NOMO-1 treated with dmso at 0.1 percent for 144 hours (cell line): Measurements from ENCODE around the gene SLC22A9.
"Not testable (repeated sequence)": the region's sequence is repeated elsewhere in the genome, so short reads cannot be mapped to it uniquely, and the experiment has no call there.

Experiments used
- DNase-seq: peaks from one replicate; lab custom pipeline; 2025; ENCODE audit not compliant: unreplicated experiment; lab: John Stamatoyannopoulos, UW

The SLC22A9 gene

DNA sequence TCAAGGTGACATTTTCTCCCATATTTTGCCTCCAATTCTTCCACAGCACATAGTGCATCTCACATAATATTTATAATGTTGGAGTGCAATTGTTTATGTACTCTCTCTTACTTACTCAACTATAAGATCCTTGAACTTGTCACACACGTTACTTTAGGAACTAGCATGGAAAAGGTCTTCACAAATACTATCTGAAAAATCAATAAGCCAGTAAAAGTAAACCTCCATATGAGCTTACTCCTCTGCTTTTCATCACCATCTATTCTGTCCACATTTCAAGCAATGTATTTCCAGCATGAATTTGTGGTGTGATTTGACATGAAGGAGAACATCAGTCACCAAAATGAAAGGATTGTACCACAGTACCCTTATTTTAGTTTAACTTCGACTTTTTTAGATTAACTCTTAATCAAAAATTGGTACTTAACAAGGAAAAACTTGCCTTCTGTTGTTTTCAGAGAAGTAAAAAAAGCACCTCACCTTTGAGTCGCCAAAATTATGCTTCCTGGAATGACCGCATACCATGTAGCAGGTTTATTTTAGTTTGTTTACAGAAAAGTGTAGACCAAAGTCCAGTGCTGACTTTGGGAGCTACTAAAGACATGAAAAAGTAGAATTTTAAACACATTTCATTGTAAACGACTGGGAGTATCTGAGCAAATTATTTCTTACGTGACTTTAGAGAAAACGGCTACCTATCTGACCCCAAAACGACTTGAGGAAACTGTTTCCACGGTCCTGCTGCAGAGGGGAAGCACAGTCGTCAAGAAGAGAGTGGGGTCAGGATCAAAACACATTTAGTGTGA lies at the start of gene SLC22A9:
Gene SLC22A9, plus strand, starts transcription at position 621 of the 806 bp plus-strand sequence. CDS start 272 bp downstream, outside the sequence.
- no peak for DNase-seq

DNA sequence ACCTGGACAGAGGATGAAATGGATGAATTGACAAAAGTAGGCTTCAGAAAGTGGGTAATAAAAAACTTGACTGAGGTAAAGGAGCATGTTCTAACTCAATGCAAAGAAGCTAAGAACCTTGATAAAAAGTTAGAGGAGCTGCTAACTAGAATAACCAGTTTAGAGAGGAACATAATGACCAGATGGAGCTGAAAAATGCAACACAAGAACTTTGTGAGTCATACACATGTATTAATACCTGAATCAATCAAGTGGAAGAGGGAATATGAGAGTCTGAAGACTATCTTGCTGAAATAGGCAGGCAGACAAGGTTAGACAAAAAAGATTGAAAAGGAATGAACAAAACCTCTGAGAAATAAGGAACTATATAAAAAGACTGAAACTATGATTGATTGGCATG lies 47.9 kb upstream of the SLC22A9 start:
- no peak for DNase-seq

DNA sequence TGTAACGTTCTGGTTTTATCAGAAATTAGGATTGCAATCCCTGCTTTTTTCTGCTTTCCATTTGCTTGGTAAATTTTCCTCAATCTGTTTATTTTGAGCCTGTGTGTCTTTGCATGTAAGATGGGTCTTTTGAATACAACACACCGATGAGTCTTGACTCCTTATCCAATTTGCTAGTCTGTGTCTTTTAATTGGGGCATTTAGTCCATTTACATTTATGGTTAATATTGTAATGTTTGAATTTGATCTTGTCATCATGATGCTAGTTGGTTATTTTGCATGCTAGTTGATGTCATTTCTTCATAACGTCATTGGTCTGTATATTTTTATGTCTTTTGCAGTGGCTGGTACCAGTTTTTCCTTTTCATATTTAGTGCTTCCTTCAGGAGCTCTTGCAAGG lies 34.5 kb upstream of the SLC22A9 start:
- not testable (repeated sequence) for DNase-seq

DNA sequence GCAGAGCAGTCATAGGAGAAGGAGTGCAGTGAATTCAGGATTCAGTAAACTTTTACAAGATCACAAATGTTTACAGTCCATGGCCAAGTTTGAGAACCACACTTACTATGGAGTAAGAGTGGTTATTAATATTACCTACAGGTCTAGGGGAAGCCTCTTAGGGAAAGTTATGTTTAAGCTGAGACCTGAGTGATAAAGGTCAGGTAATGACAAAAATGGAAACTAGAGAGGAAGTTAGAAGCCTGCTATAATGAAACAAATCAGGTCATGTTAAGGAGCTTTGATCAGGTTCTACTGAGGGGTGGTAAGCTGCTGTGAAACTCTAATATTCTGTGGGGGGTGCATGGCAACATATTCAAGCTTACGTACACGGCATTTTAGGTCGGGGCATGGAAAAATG lies 32.5 kb upstream of the SLC22A9 start:
- no peak for DNase-seq

DNA sequence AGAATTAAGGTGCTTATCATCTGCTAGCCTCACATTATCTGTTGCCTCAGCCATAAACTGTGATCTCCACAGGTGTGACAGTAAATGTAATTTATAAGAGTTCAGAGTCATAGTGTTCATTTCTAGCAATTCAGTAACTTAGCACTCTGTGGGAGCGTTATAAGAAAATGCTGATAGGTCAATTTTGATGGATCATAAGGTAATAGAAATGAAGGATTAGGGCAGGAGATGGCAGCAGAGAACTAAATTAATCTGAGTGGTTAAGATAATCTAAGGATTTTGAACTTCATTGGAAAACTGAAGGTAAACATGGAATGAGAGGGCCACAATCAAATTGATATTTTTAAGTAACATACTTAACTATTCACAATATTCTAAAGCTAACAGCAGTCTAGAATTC lies 26.5 kb upstream of the SLC22A9 start:
- no peak for DNase-seq

DNA sequence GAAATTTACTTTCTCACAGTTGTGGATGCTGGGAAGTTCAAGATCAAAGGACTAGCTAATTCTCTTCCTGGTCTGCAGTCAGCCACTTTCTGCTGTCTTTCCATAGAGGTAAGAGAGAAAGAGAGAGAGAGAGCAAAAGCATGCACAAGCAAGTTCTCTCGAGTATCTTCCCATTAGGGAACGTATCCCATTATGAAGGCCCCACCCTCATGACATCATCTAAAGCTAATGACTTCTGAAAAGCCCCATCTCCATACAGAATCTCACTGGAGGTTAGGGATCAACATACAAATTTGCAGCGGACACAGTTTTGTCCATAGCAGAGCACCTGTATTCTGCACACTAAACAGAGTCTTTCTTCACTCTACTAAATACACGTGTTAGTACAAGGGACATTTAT lies 17.4 kb upstream of the SLC22A9 start:
- no peak for DNase-seq

DNA sequence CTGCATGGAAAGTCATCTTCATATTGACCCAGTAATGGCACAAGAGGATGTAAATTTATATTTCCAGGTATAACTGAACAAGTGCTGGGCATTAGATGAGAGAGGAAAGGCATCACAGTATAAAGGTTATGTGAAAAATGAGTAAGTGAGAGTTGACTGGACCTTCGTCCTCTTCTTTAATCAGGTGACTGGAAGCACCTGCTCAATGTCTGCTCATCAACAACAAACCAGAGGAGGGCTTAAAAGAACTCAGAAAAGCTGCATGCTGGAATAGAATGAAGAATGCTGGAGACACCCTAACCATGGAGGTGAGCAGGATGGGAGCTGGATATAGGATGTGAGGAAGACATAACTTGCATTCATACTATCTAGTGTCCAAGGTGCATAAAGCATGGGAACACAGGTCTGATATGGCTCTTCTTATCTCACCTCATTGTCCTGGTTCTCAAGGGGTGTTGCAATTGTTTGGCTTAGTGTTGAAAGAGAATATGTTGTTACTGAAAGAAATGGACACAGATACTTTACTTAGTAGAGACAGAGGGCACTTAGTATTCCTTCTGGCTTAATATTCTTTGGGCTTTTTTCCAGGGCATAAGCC lies 7.3 kb upstream of the SLC22A9 start:
- no peak for DNase-seq

DNA sequence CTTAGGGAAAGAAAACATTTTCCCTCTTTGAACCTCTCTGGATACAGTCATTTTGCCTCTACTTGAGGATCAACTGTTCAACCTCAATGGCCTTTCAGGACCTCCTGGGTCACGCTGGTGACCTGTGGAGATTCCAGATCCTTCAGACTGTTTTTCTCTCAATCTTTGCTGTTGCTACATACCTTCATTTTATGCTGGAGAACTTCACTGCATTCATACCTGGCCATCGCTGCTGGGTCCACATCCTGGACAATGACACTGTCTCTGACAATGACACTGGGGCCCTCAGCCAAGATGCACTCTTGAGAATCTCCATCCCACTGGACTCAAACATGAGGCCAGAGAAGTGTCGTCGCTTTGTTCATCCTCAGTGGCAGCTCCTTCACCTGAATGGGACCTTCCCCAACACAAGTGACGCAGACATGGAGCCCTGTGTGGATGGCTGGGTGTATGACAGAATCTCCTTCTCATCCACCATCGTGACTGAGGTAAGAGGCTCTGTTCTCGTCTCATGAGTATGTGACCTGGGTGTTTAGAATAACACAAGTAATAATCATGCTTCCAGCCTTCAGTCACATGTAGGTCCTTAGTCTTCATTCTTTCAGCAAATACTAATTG lies 495 bp downstream of the SLC22A9 start:
- DNase-seq, result no peak

DNA sequence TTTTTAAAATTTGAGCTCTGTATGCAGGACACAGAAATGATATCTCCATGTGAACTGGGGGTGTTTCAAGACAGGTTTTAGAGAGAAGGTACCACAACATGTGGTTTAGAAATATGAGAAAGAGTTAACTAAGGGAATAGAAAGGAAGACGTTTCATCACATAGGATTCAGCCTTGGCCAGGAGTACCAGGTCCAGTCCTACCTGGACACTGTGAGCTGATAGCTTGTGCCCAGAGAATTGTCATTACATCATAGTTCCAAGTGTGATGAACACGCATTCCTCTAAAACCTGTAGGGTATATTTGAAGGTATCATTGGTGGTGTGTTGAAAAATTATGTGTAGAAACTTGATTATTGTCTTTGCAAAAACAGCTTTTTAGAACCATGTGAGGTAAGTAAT lies 1.8 kb downstream of the SLC22A9 start:
- DNase-seq, result no peak

DNA sequence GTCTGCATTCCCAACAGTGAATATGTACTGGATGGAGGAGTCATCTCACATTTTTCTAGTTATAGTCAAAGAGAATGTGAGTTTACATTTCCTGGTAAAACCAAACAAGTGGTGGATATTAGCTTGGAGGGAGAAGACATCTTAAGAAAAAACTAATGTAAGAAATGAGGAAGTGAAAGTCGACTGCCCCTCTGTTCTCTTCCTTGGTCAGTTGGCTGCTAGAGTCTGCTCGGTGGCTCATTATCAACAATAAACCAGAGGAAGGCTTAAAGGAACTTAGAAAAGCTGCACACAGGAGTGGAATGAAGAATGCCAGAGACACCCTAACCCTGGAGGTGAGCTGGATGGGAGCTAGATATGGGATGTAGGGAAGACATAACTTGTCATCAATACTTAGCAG lies 5.8 kb downstream of the SLC22A9 start:
- DNase-seq, result peak; percentile 82

DNA sequence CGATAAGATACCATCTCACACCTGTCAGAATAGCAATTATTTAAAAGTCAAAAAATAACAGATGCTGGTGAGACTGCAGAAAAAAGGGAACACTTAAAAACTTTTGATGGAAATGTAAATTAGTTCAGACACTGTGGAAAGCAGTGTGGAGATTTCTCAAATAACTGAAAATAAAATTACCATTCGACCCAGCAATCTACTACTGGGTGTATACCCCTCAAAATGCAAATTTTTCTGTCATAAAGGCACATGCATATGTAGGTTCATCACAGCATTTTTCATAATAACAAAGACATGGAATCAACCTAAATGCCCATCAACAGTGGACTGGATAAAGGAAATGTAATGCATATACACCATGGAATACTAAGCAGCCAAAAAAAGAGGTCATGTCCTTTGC lies 10.5 kb downstream of the SLC22A9 start:
- no peak for DNase-seq

DNA sequence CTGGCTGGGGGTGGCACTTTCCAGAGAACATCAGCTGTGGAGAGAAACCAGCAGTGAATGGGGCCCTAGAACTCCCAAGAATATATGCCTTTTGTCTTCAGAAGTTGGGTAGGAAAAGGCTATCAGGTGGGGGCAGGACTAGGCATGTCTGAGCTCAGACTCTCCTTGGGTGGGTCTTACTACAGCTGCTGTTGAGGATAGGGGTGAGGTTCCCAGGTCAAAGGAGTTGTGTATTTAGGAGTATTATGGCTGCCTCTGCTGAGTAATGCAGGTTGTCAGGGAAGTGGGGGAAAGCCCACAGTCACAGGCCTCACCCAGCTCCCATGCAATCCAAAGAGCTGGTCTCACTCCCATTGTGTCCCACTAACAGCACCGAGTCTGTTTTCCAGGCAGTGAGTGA lies 26.1 kb downstream of the SLC22A9 start:
- no peak for DNase-seq

DNA sequence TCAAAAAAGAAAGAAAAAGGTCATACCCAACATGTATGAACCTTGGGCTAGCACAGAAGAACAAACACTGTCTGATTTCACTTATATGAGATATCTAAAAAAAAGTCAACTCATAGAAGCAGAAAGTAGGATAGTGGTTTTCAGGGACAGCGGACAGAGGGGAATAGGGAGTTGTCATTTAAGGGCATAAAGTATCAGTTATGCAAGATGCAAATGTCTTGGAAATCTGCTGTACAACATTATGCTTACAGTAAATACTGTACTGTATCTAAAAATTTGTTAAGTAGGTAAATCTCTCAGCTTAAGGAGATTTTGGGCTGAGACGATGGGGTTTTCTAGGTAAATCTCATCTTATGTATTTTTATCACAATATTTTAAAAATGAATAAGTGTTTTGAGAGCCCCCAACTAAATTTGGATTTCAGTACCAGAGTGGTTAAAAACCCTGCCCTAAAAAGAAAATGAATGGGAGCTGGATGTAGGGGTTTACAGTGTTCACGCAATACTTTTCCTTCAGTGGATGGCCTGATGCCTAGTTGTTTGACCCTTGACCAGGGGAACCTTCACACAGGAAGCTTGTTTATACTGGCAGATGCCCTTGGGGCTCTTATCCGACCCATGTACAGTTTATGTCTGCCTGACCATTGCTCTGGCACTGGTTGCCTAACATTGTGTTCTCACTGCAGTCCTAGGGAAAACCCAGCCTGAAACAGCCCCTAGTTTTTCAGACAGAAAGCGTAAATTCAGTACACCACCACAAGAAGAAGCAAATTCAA lies 34.8 kb downstream of the SLC22A9 start:
- DNase-seq, result no peak

DNA sequence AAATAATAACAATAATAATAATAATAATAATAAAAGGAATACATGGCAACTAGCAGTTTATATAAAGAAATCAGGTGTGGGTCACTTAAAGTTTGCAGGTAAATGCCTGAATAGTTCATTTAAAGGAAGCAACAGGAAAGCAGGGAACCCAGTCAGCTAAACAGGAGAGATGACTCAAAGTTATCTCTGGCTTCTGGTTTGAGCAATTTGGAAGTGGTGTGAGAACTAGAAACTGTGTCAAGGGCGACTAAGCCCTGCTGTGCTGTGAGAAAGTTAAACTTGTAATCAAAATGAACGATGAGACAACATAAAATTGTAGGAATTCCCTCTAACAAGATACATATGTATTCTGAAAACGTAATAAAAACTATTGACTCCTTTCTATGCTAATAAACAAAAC lies 35.5 kb downstream of the SLC22A9 start:
- no peak for DNase-seq

DNA sequence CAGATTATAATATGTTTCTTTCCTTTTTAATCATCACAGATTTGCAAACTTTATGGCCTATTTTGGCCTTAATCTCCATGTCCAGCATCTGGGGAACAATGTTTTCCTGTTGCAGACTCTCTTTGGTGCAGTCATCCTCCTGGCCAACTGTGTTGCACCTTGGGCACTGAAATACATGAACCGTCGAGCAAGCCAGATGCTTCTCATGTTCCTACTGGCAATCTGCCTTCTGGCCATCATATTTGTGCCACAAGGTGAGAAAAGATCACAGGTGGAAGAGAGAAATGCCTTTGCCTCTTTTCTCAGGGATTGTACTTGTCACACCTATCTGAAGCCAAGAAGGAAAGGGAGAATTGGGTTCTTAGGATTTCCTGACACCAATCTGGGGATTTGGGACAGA lies 36.9 kb downstream of the SLC22A9 start:
- DNase-seq, result no peak

DNA sequence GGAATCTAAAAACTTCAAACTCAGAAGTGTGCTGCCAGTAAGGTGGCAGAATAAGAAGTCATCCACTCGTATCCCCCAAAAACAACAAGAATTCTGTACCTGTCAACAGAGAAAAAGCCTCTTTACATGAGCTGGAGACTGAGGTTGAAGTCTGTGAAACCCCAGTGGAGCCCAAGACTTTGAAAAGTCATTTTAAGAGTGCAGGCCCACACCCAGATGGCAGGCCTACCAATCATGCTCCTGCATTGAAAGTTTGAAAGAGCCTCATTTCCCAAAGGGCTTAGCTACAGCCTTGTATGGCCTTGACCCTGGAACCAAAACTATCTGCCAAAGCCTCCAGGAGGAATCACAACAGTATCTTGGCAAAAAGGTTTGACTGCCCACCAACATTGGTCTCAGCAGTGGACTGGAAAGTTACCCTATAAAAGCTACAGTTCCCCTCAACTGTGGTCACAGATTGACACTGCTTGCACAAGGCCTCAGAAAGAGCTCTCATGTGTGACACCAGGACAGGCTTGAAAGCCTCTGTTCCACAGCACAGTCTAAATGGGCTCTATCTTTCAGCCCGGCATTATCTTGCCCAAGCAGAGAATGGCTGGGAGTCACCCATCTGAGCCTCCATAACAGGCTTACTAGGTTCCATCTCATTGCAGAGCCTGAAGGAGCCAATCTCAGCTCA lies 47.7 kb downstream of the SLC22A9 start:
- DNase-seq, result no peak

DNA sequence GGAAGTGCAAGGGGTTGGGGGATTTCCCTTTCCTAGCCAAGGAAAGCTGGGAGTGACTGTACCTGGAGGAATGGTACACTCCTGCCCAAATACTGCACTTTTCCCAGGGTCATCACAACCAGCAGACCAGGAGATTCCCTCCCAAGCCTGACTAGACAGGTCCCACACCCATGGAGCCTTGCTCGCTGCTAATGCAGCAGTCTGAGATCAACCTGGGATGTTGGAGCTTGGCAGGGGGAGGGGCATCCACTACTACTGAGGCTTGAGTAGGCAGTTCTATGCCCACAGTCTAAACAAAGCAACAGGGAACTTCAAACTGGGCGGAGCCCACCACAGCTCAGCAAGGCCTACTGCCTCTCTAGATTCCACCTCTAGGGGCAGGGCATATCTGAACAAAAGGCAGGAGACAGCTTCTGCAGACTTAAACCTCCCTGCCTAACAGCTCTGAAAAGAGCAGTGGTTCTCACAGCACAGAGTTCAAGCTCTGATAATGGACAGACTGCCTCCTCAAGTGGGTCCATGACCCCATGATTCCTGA lies 58.5 kb downstream of the SLC22A9 start:
- no peak for DNase-seq

DNA sequence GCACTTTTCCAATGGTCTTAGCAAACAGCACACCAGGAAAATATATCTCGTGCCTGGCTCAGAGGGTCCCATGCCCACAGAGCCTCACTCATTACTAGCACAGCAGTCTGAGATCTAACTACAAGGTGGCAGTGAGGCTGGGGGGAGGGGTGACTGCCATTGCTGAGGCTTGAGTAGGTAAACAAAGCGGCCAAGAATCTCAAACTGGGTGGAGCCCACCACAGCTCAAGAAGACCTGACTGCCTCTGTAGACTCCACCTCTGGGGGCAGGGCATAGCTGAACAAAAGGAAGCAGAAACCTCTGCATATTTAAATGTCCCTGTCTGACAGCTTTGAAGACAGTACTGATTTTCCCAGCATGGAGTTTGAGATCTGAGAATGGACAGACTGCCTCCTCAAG lies 61.1 kb downstream of the SLC22A9 start:
- DNase-seq, result not testable (repeated sequence)

DNA sequence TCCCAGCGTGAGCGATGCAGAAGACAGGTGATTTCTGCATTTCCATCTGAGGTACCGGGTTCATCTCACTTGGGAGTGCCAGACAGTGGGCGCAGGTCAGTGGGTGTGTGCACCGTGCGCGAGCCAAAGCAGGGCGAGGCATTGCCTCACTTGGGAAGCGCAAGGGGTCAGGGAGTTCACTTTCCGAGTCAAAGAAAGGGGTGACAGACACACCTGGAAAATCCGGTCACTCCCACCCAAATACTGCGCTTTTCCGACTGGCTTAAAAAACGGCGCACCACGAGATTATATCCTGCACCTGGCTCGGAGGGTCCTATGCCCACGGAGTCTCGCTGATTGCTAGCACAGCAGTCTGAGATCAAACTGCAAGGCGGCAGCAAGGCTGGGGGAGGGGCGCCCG lies 65.8 kb downstream of the SLC22A9 start:
- not testable (repeated sequence) for DNase-seq

DNA sequence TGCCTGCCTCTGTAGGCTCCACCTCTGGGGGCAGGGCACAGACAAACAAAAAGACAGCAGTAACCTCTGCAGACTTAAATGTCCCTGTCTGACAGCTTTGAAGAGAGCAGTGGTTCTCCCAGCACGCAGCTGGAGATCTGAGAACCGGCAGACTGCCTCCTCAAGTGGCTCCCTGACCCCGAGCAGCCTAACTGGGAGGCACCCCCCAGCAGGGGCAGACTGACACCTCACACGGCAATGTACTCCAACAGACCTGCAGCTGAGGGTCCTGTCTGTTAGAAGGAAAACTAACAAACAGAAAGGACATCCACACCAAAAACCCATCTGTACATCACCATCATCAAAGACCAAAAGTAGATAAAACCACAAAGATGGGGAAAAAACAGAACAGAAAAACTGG lies 66.2 kb downstream of the SLC22A9 start:
- not testable (repeated sequence) for DNase-seq

DNA sequence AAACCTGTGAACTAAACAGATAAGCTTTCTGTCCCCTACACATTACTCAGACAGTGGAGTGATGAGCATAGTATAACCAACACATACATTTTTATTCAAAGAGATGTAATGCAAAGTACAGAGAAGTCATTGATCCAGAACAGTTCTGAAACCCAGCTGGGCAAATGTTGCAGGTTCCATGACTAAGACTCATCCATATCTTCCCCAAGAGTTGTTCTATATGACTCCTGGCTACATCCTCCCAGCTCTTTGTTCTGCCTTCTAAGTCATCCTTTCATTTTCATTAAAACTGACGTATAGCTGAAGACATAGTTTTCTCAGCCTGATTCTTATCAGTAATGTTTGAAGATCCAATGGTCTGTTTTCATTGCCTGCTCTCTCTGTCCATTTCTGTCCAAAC lies 74.1 kb downstream of the SLC22A9 start:
- no peak for DNase-seq
